IMR-90 (cell line): ENCODE results near the gene ECPAS. TPM values are rescaled to one million over a fixed set of nuclear protein-coding genes. Genes with fewer than 3 reads are reported as not detected.

Experiments
- ATAC-seq: fragments of 200-7000 bp; cut with Tn5 transposase; 2 replicates; pipeline ENCODE4 v1.9.1; 2020; ENCODE audit warnings: low read depth, mild to moderate bottlenecking, moderate library complexity
- BruUV-seq: library from RNA; stranded (reverse); fragments of 400-500 nt; replicated peaks from 2 replicates; lab custom pipeline; 2021; lab: Mats Ljungman, UMichigan
- CTCF ChIA-PET: fragments of 300-600 bp; formaldehyde crosslinking; extraction: SDS; loops from one replicate; lab custom pipeline; 2021; ENCODE audit warnings: antibody characterized with exemption; lab: Yijun Ruan, JAX
- POLR2A ChIA-PET: fragments of 300-600 bp; sonication (Branson Sonifier 250); formaldehyde crosslinking; loops from one replicate; lab custom pipeline; 2022; ENCODE audit warnings: antibody characterized with exemption; ENCODE audit not compliant: unreplicated experiment; lab: Charles Lee
- DNase-seq: peaks from one replicate; pipeline ENCODE4 v3.0.0; 2013
- H2AFZ ChIP-seq: replicated peaks from 2 replicates; pipeline ENCODE3; 2013; ENCODE audit warnings: low read length, mild to moderate bottlenecking; ENCODE audit not compliant: poor library complexity
- H2AK5ac ChIP-seq: 2 replicates; pipeline ENCODE4 v1.6.1; 2013; ENCODE audit warnings: low read depth, low read length, inconsistent platforms
- H2AK9ac ChIP-seq: replicated peaks from 2 replicates; pipeline ENCODE3; 2013; ENCODE audit warnings: mild to moderate bottlenecking, low read depth, low read length, moderate library complexity; ENCODE audit not compliant: poor library complexity
- H2BK120ac ChIP-seq: 2 replicates; pipeline ENCODE4 v1.6.1; 2013; ENCODE audit warnings: low read depth, low read length, inconsistent platforms
- H2BK15ac ChIP-seq: 3 replicates; pipeline ENCODE4 v1.6.1; 2013; ENCODE audit warnings: low read depth, low read length, inconsistent platforms
- H2BK20ac ChIP-seq: 2 replicates; pipeline ENCODE4 v1.6.1; 2013; ENCODE audit warnings: low read depth, mild to moderate bottlenecking, inconsistent platforms, low read length, moderate library complexity
- H2BK5ac ChIP-seq: 2 replicates; pipeline ENCODE4 v1.6.1; 2013; ENCODE audit warnings: mild to moderate bottlenecking, low read depth, low read length, inconsistent platforms; ENCODE audit not compliant: poor library complexity, severe bottlenecking
- H3K14ac ChIP-seq: replicated peaks from 2 replicates; pipeline ENCODE4 v1.6.1; 2013; ENCODE audit warnings: low read depth, low read length, inconsistent platforms
- H3K18ac ChIP-seq: 2 replicates; pipeline ENCODE4 v1.6.1; 2013; ENCODE audit warnings: low read depth, low read length, control low read depth
- H3K23ac ChIP-seq: 2 replicates; pipeline ENCODE4 v1.6.1; 2013; ENCODE audit warnings: low read depth, low read length, inconsistent platforms
- H3K27ac ChIP-seq: 2 replicates; pipeline ENCODE4 v1.5.1; 2013; ENCODE audit warnings: mild to moderate bottlenecking, control low read depth, low read length; ENCODE audit not compliant: insufficient read depth
- H3K27me3 ChIP-seq: 2 replicates; pipeline ENCODE4 v1.6.1; 2013; ENCODE audit warnings: low read length; ENCODE audit not compliant: control insufficient read depth, insufficient read depth
- H3K36me3 ChIP-seq: 2 replicates; pipeline ENCODE4 v1.6.1; 2013; ENCODE audit warnings: low read length, mixed read lengths; ENCODE audit not compliant: control insufficient read depth, insufficient read depth
- H3K4ac ChIP-seq: 2 replicates; pipeline ENCODE4 v1.6.1; 2013; ENCODE audit warnings: low read depth, low read length, inconsistent platforms
- H3K4me1 ChIP-seq: 2 replicates; pipeline ENCODE4 v1.6.1; 2013; ENCODE audit warnings: low read length, mixed read lengths; ENCODE audit not compliant: control insufficient read depth, insufficient read depth
- H3K4me2 ChIP-seq: 2 replicates; pipeline ENCODE4 v1.6.1; 2013; ENCODE audit warnings: low read depth, mild to moderate bottlenecking, control low read depth, low read length, moderate library complexity
- H3K4me3 ChIP-seq: 2 replicates; pipeline ENCODE4 v1.5.1; 2013; ENCODE audit warnings: low read depth, mild to moderate bottlenecking, control low read depth, low read length, moderate library complexity; ENCODE audit not compliant: insufficient read depth
- H3K56ac ChIP-seq: 2 replicates; pipeline ENCODE4 v1.6.1; 2013; ENCODE audit warnings: low read length, inconsistent platforms; ENCODE audit not compliant: insufficient read depth; ENCODE audit errors: extremely low read depth
- H3K79me1 ChIP-seq, 2 experiments: 2 replicates each; pipeline ENCODE4 v1.6.1; 2013; ENCODE audit warnings: low read length in 2 of 2, inconsistent platforms in 1 of 2, low read depth in 1 of 2
- H3K9ac ChIP-seq: 2 replicates; pipeline ENCODE4 v1.6.1; 2013; ENCODE audit warnings: low read depth, low read length, control low read depth
- H3K9me1 ChIP-seq: 2 replicates; pipeline ENCODE4 v1.6.1; 2013; ENCODE audit warnings: low read length, inconsistent platforms; ENCODE audit not compliant: insufficient read depth
- H3K9me3 ChIP-seq: 2 replicates; pipeline ENCODE4 v1.6.1; 2013; ENCODE audit warnings: low read length; ENCODE audit not compliant: control insufficient read depth, insufficient read depth
- H4K20me1 ChIP-seq: 2 replicates; pipeline ENCODE4 v1.6.1; 2013; ENCODE audit warnings: low read length, inconsistent platforms; ENCODE audit not compliant: insufficient read depth
- H4K5ac ChIP-seq: 2 replicates; pipeline ENCODE4 v1.6.1; 2013; ENCODE audit warnings: mild to moderate bottlenecking, low read depth, low read length, control low read depth
- H4K8ac ChIP-seq, 2 experiments: 2 replicates each; pipeline ENCODE4 v1.6.1; 2013; ENCODE audit warnings: low read depth in 2 of 2, low read length in 2 of 2, control low read depth in 1 of 2, inconsistent platforms in 1 of 2
- H4K91ac ChIP-seq: 2 replicates; pipeline ENCODE4 v1.6.1; 2013; ENCODE audit warnings: low read depth, low read length, inconsistent platforms; ENCODE audit not compliant: insufficient read depth
- BHLHE40 ChIP-seq: fragments of 150-350 bp; IDR thresholded peaks from 2 replicates; pipeline ENCODE4 v1.6.1; 2016; ENCODE audit warnings: mild to moderate bottlenecking, low read depth, low read length
- CEBPB ChIP-seq: IDR thresholded peaks from 2 replicates; pipeline ENCODE4 v1.6.1; 2012; ENCODE audit warnings: low read depth, low read length, improper control_type of control experiment
- CHD1 ChIP-seq: IDR thresholded peaks from 2 replicates; pipeline ENCODE4 v1.6.1; 2012; ENCODE audit warnings: low read depth, low read length, improper control_type of control experiment
- FOS ChIP-seq: fragments of 150-350 bp; IDR thresholded peaks from 2 replicates; pipeline ENCODE4 v1.6.1; 2016; ENCODE audit warnings: low read depth, low read length
- MAFK ChIP-seq: IDR thresholded peaks from 2 replicates; pipeline ENCODE4 v1.6.1; 2012; ENCODE audit warnings: low read depth, low read length, improper control_type of control experiment
- MAZ ChIP-seq: IDR thresholded peaks from 2 replicates; pipeline ENCODE4 v1.6.1; 2012; ENCODE audit warnings: low read depth, mild to moderate bottlenecking, low read length, improper control_type of control experiment, moderate library complexity, borderline replicate concordance
- MXI1 ChIP-seq: IDR thresholded peaks from 2 replicates; pipeline ENCODE4 v1.6.1; 2012; ENCODE audit warnings: low read depth, mild to moderate bottlenecking, low read length, moderate library complexity, borderline replicate concordance
- NFE2L2 ChIP-seq: fragments of 150-350 bp; IDR thresholded peaks from 2 replicates; pipeline ENCODE4 v1.6.1; 2016; ENCODE audit warnings: low read depth, mild to moderate bottlenecking, low read length
- POLR2A ChIP-seq: IDR thresholded peaks from 2 replicates; pipeline ENCODE4 v1.6.1; 2012; ENCODE audit warnings: mild to moderate bottlenecking, low read depth, low read length
- RAD21 ChIP-seq: IDR thresholded peaks from 2 replicates; pipeline ENCODE4 v1.6.1; 2012; ENCODE audit warnings: low read length, improper control_type of control experiment
- RCOR1 ChIP-seq: IDR thresholded peaks from 2 replicates; pipeline ENCODE4 v1.6.1; 2012; ENCODE audit warnings: mild to moderate bottlenecking, low read length, improper control_type of control experiment; ENCODE audit not compliant: insufficient replicate concordance
- RFX5 ChIP-seq: IDR thresholded peaks from 2 replicates; pipeline ENCODE4 v1.8.0; 2012; ENCODE audit warnings: low read depth, mild to moderate bottlenecking, low read length, moderate library complexity
- SMC3 ChIP-seq: fragments of 150-350 bp; IDR thresholded peaks from 2 replicates; pipeline ENCODE4 v1.6.1; 2016; ENCODE audit warnings: low read depth, mild to moderate bottlenecking, antibody characterized with exemption, low read length, moderate library complexity
- WGBS, 2 experiments: methylation state at CpG; one replicate each; pipeline versions ENCODE4 v1.1.5 to v1.1.7; 2013; ENCODE audit warnings: missing lambda C conversion rate in 2 of 2; ENCODE audit not compliant: insufficient read length in 1 of 2; ENCODE audit errors: extremely low coverage in 2 of 2; 5-methylcytosine and 5-hydroxymethylcytosine counted together
- dilution Hi-C: fragments of 300-500 bp; cut with HindIII; formaldehyde crosslinking; loops from one replicate; pipeline ENCODE4 v1.14.3; 2018; ENCODE audit warnings: low sequenced_read_pairs; ENCODE audit not compliant: unreplicated experiment
- in situ Hi-C: fragments of 300-500 bp; cut with MboI; formaldehyde crosslinking; loops from 3 replicates; pipeline ENCODE4 v1.14.3; 2019; ENCODE audit warnings: low sequenced_read_pairs, inconsistent platforms, mixed read lengths
- intact Hi-C: fragments of 100-400 bp; cut with micrococcal nuclease; formaldehyde crosslinking; loops from 2 replicates; pipeline ENCODE4 v1.10.0; 2022
- polyA plus RNA-seq, 3 experiments: library from polyadenylated mRNA; depleted of rRNA; stranded (reverse); fragments of >200 nt; gene quantifications; 2 replicates each; pipeline ENCODE4 v1.2.3, GENCODE V29; 2012; ENCODE audit warnings: low replicate concordance in 1 of 3
- total RNA-seq: library from RNA; depleted of rRNA; stranded (reverse); fragments of >200 nt; gene quantifications from 2 replicates; pipeline ENCODE4 v1.2.3, GENCODE V29; 2012
- TF ChIP-seq, protein P1 (sequence below): fragments of 150-350 bp; IDR thresholded peaks from 2 replicates; pipeline ENCODE4 v1.6.1; 2016; ENCODE audit warnings: low read depth, mild to moderate bottlenecking, low read length, moderate library complexity, borderline replicate concordance
- TF ChIP-seq, protein P2 (sequence below): conservative IDR thresholded peaks from 2 replicates; pipeline ENCODE4 v1.5.1; 2012; ENCODE audit warnings: mild to moderate bottlenecking, low read depth, low read length, improper control_type of control experiment
- TF ChIP-seq, protein P3 (sequence below): fragments of 150-350 bp; IDR thresholded peaks from 2 replicates; pipeline ENCODE4 v1.6.1; 2017; ENCODE audit warnings: mild to moderate bottlenecking, antibody characterized with exemption, low read length, low read depth

Gene ECPAS
- total and polyA plus RNA-seq, 2 of the 4 experiments (the other 2 are of a cell fraction) = 20.1 to 54.8 TPM

DNA sequence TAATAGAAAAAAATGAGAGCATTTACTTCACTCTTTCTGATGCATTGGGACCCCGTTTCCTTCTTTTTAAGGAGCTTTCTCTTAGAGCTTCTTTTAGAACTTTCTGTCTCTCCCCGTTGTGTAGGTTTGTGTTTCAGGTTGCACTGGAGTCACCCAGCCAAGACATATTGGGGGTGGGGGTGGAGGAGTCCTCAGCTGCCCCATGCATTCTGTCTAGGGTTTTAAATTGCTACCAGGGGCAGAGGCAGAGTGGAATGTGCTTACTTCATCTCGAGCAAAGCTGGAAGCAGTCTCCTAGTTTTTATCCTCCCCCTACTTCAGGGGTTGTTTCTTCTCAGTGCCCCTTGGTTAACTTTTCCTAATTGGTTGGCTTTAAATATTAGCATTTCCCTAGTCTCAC is 163.6 kb downstream of the ECPAS start:
- no peaks in the 10 kb centered on the region for H4K20me1 ChIP-seq
- H3K4ac ChIP-seq = no peak overlapping the region
- dilution Hi-C loops = no loop called here
- no peak overlapping the region for H3K23ac ChIP-seq
- no peak overlapping the region for H3K18ac ChIP-seq
- no peak overlapping the region for H2BK120ac ChIP-seq
- in situ Hi-C loops = no loop called here
- no peaks in the 10 kb centered on the region for H3K4me1 ChIP-seq
- no peaks in the 10 kb centered on the region for H3K9me3 ChIP-seq
- no peaks in the 10 kb centered on the region for H3K27me3 ChIP-seq
- WGBS, 2 experiments = no CpG with 5 or more reads among the region's 3 CpGs
- TF ChIP-seq MAFK = no peak
- no peak for TF ChIP-seq RCOR1
- TF ChIP-seq, protein P1, sequence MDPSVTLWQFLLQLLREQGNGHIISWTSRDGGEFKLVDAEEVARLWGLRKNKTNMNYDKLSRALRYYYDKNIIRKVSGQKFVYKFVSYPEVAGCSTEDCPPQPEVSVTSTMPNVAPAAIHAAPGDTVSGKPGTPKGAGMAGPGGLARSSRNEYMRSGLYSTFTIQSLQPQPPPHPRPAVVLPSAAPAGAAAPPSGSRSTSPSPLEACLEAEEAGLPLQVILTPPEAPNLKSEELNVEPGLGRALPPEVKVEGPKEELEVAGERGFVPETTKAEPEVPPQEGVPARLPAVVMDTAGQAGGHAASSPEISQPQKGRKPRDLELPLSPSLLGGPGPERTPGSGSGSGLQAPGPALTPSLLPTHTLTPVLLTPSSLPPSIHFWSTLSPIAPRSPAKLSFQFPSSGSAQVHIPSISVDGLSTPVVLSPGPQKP = no peak
- TF ChIP-seq MXI1 = no peak
- TF ChIP-seq SMC3 = no peak
- TF ChIP-seq, protein P2, sequence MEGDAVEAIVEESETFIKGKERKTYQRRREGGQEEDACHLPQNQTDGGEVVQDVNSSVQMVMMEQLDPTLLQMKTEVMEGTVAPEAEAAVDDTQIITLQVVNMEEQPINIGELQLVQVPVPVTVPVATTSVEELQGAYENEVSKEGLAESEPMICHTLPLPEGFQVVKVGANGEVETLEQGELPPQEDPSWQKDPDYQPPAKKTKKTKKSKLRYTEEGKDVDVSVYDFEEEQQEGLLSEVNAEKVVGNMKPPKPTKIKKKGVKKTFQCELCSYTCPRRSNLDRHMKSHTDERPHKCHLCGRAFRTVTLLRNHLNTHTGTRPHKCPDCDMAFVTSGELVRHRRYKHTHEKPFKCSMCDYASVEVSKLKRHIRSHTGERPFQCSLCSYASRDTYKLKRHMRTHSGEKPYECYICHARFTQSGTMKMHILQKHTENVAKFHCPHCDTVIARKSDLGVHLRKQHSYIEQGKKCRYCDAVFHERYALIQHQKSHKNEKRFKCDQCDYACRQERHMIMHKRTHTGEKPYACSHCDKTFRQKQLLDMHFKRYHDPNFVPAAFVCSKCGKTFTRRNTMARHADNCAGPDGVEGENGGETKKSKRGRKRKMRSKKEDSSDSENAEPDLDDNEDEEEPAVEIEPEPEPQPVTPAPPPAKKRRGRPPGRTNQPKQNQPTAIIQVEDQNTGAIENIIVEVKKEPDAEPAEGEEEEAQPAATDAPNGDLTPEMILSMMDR = no peak
- TF ChIP-seq RFX5 = no peak
- TF ChIP-seq POLR2A = no peak
- no peak for TF ChIP-seq MAZ
- no peak for TF ChIP-seq BHLHE40
- no peak for TF ChIP-seq RAD21
- TF ChIP-seq NFE2L2 = no peak
- no peak for TF ChIP-seq FOS
- TF ChIP-seq, protein P3, sequence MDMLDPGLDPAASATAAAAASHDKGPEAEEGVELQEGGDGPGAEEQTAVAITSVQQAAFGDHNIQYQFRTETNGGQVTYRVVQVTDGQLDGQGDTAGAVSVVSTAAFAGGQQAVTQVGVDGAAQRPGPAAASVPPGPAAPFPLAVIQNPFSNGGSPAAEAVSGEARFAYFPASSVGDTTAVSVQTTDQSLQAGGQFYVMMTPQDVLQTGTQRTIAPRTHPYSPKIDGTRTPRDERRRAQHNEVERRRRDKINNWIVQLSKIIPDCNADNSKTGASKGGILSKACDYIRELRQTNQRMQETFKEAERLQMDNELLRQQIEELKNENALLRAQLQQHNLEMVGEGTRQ = no peak
- TF ChIP-seq CHD1 = no peak
- no peak for TF ChIP-seq CEBPB
- no peak overlapping the region for H2AFZ ChIP-seq
- H3K79me1 ChIP-seq = no peaks in the 10 kb centered on the region
- no peak overlapping the region for H2BK15ac ChIP-seq
- no peak overlapping the region for H3K14ac ChIP-seq
- H2BK5ac ChIP-seq = no peak overlapping the region
- intact Hi-C loops = no loop called here
- no peaks in the 10 kb centered on the region for H3K9me1 ChIP-seq
- H4K5ac ChIP-seq = no peak overlapping the region
- no peaks in the 10 kb centered on the region for H3K36me3 ChIP-seq
- H3K4me2 ChIP-seq = no peak overlapping the region
- BruUV-seq = no TSS peak
- H2BK20ac ChIP-seq = no peak overlapping the region
- ATAC-seq (no peak), DNase-seq (no peak)
- ChIA-PET CTCF (interaction anchor here (0.6 kb wide), 1 partner anchor 703 kb away, joined by 3 read pairs; no protein-coding TSS in a partner anchor), POLR2A (no interaction called here)
- H2AK9ac ChIP-seq = no peak overlapping the region
- H3K9ac ChIP-seq = no peak overlapping the region
- no peak overlapping the region for H3K56ac ChIP-seq
- H4K8ac ChIP-seq = no peak overlapping the region
- H3K27ac ChIP-seq = no peak overlapping the region
- H3K4me3 ChIP-seq = no peak overlapping the region
- H2AK5ac ChIP-seq = no peak overlapping the region
- no peak overlapping the region for H4K91ac ChIP-seq
